ENCODE results near the gene SDCBP2. TPM values are rescaled to one million over a fixed set of nuclear protein-coding genes. Genes with fewer than 3 reads are reported as not detected.

The SDCBP2 gene
- polyA plus RNA-seq, 1 donor from 2014 or later: 0.91 TPM

DNA sequence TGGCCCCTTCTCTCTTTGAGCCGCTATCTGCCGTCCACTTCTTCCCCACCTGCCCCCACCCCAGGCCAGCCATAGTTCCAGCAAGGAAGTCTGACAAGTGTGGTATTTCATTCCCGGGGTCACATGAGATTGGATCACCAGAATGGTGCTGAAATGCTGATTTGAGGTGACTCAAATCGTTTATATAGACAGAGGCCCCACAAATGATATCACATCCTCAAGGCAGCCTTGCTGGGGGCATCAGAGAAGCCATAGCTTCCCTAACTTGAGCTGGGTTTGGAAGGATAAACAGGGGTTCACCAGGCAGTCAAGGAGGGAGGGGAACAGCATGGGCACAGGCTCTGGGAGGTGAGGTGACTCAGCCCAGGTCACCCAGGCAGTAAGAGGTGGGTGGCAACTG, 9.9 kb downstream of the SDCBP2 start:
- Mint-ChIP-seq H3K27me3 (no peaks in the 10 kb centered on the region), H3K4me3 (no peak overlapping the region), H3K36me3 (peaks cover 1% of the 10 kb centered on the region), H3K27ac (peak overlapping the region in 2 of 3 donors; percentile 40 to 85), H3K9me3 (no peaks in the 10 kb centered on the region), H3K4me1 (peaks cover 0 to 3% (median 0%) of the 10 kb centered on the region in 3 donors)

GRCh38 chr20:1317545-1318255, 11.2 kb downstream of the SDCBP2 start:
- Mint-ChIP-seq H3K27ac (peak overlapping the region in 1 of 3 donors; percentile 14), H3K4me1 (peaks cover 0 to 3% (median 0%) of the 10 kb centered on the region in 3 donors), H3K4me3 (no peak overlapping the region), H3K36me3 (peaks cover 1% of the 10 kb centered on the region), H3K27me3 (no peaks in the 10 kb centered on the region), H3K9me3 (no peaks in the 10 kb centered on the region)

DNA sequence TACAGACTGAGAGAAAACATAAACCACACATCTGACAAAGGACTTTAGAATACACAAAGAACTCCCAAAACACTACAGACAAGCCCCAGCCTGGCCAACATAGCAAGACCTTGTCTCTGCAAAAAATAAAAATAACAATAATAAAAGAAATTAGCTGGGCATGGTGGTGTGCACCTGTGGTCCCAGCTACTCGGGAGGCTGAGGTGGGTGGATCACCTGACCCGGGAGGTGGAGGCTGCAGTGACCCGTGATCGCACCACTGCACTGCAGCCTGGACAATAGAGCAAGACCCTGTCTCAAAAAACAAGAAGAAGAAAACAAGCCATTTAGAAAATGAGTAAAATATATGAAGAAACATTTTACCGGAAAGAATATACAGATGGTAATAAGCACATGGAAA, 13.1 kb downstream of the SDCBP2 start:
- H3K4me1 Mint-ChIP-seq: peaks cover 0 to 3% (median 0%) of the 10 kb centered on the region in 3 donors
- no peak overlapping the region for H3K4me3 Mint-ChIP-seq
- no peaks in the 10 kb centered on the region for H3K9me3 Mint-ChIP-seq
- H3K27me3 Mint-ChIP-seq: peaks cover 3% of the 10 kb centered on the region
- no peak overlapping the region for H3K27ac Mint-ChIP-seq
- no peaks in the 10 kb centered on the region for H3K36me3 Mint-ChIP-seq

DNA sequence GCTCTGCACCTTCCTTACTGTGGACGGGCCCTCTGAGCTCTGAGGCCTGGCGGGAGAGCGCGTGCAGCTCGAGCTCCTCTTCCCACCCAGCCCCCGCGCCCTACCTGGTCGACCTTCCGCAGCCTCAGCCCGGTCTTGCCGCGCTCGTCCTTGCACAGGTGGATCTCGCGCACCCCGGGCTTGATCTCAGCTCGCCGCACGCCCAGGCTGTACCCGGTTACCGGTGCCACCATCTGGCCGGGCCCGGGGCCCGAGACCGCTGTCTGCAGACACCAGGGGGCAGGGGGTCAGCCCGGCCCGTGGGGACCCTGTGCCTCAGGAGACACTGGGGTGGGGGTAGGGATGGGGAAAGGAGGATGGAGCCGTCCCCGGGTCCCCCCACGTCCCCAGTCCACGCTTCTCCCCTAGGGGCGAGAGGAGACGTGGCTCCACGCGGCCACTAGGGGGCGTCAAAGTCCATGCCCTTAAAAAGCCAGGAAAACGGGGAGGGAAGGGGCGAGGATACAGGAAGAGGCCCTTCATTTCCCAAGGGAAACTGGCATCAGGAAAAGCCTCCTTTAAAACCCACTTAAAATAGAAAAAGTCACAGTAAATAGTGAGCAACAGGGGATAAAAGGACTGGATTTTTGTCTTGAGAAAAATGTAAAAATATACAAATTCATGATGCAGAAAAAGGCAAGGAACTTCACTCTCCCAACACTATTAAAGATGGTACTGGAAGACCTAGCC, 15.5 kb downstream of the SDCBP2 start:
- Mint-ChIP-seq H3K4me1 (peaks cover 0 to 3% (median 0%) of the 10 kb centered on the region in 3 donors), H3K36me3 (no peaks in the 10 kb centered on the region), H3K4me3 (no peak overlapping the region), H3K27ac (peak overlapping the region in 1 of 3 donors; percentile 53), H3K9me3 (no peaks in the 10 kb centered on the region), H3K27me3 (peaks cover 3% of the 10 kb centered on the region)

DNA sequence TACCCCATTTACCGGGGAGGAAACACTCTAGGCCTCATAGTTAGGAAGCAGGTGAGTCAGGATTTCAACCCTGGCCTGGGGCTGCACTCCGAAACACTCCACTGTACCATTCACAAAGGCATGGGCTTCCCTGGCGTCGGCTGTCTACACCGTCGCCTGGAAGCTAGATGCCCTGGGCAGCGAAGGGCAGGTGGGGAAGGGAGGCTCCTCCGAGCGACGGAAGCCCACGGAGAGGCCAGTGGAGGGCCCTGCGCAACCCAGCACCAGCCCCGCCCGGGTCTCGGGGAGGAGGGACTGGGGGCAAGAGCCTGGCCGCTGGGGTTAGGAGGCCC, 16.1 kb downstream of the SDCBP2 start:
- H3K4me3 Mint-ChIP-seq: no peak overlapping the region
- peaks cover 0 to 3% (median 0%) of the 10 kb centered on the region in 3 donors for H3K4me1 Mint-ChIP-seq
- no peaks in the 10 kb centered on the region for H3K36me3 Mint-ChIP-seq
- no peak overlapping the region for H3K27ac Mint-ChIP-seq
- H3K9me3 Mint-ChIP-seq: no peaks in the 10 kb centered on the region
- peaks cover 3% of the 10 kb centered on the region for H3K27me3 Mint-ChIP-seq

GRCh38 chr20:1312308-1312707, 16.6 kb downstream of the SDCBP2 start:
- H3K4me1 Mint-ChIP-seq: no peaks in the 10 kb centered on the region
- no peak overlapping the region for H3K4me3 Mint-ChIP-seq
- H3K27ac Mint-ChIP-seq: no peak overlapping the region
- H3K9me3 Mint-ChIP-seq: no peaks in the 10 kb centered on the region
- H3K36me3 Mint-ChIP-seq: no peaks in the 10 kb centered on the region
- H3K27me3 Mint-ChIP-seq: peaks cover 3% of the 10 kb centered on the region

- H3K4me3 Mint-ChIP-seq: no peak overlapping the region
- H3K4me1 Mint-ChIP-seq: peaks cover 0 to 1% (median 0%) of the 10 kb centered on the region in 3 donors
- no peaks in the 10 kb centered on the region for H3K36me3 Mint-ChIP-seq
- H3K9me3 Mint-ChIP-seq: no peaks in the 10 kb centered on the region
- no peak overlapping the region for H3K27ac Mint-ChIP-seq
- peaks cover 3% of the 10 kb centered on the region for H3K27me3 Mint-ChIP-seq
Observed at GRCh38 chr20:1310506-1311190, 18.3 kb downstream of the SDCBP2 start.

DNA sequence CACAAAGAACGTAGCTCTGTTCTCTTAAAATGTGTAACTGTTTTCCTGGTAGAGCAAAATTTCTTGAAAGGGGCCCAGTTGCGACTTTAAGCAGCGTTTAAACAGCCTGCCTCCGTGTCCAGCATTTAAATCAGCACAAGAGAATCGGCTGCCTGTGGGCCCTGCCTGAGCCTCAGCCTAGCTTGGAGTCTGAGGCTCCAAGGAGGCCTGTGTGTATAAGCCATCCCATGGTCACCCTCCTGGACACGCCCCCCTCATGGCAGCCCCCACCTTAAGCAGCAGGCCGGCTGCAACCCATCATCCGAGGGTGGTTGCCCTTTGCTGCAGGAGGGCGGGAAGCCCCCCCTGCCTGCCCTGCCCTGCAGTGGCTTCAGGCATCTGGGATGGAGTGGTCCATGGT, 18.9 kb downstream of the SDCBP2 start:
- H3K9me3 Mint-ChIP-seq: no peaks in the 10 kb centered on the region
- H3K27ac Mint-ChIP-seq: no peak overlapping the region
- peaks cover 0 to 1% (median 0%) of the 10 kb centered on the region in 3 donors for H3K4me1 Mint-ChIP-seq
- H3K27me3 Mint-ChIP-seq: peaks cover 3% of the 10 kb centered on the region
- H3K36me3 Mint-ChIP-seq: no peaks in the 10 kb centered on the region
- H3K4me3 Mint-ChIP-seq: no peak overlapping the region

DNA sequence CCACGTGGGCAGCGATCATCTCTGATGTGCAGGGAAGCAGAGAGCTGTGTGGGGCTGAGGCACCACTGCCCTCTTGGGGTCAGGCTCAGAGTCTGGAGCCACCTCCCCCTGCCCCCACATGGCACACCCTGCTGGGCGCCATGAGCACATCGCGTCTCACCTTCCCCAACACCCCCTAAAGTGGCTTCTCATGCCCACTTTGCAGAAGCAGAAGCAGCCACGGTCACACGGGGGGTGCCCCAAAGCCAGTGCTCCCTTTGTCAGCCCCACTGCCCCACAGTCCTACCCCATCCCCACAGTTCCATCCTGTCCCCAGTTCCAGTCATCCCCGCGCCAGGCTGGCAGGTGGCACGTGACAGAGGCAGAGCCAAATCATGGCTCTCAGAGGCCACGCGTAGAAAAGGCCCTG, 19.5 kb downstream of the SDCBP2 start:
- no peaks in the 10 kb centered on the region for H3K9me3 Mint-ChIP-seq
- H3K27ac Mint-ChIP-seq: no peak overlapping the region
- H3K36me3 Mint-ChIP-seq: no peaks in the 10 kb centered on the region
- H3K4me3 Mint-ChIP-seq: no peak overlapping the region
- H3K4me1 Mint-ChIP-seq: peaks cover 0 to 1% (median 0%) of the 10 kb centered on the region in 3 donors
- H3K27me3 Mint-ChIP-seq: peaks cover 3% of the 10 kb centered on the region

DNA sequence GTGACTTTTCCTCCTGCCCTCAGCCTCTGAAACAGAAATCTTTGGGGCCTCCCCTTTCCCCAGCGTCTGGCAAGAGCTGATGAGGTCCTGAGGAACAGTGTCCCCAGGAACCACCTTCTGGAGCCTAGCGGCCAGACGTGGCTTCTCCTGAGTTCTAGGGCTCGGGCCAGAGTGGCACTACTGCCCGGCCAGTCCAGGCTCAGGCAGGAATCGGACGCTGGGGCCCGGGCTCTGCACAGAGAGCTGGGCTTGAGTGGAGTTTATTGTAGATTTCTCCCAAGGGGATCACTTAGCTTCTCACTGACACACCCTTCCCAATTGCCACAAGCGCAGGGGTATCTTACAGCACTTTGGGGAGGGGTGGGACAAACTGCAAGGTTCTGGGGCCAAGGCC, 20.2 kb downstream of the SDCBP2 start:
- Mint-ChIP-seq H3K27me3 (peaks cover 3% of the 10 kb centered on the region), H3K4me1 (peaks cover 0 to 1% (median 0%) of the 10 kb centered on the region in 3 donors), H3K4me3 (peak overlapping the region in 1 of 4 donors; percentile 49), H3K36me3 (no peaks in the 10 kb centered on the region), H3K9me3 (no peaks in the 10 kb centered on the region), H3K27ac (no peak overlapping the region)

GRCh38 chr20:1308067-1308701, 20.8 kb downstream of the SDCBP2 start:
- Mint-ChIP-seq H3K4me3 (peak overlapping the region in 1 of 4 donors; percentile 49), H3K9me3 (no peaks in the 10 kb centered on the region), H3K27ac (no peak overlapping the region), H3K27me3 (peaks cover 3% of the 10 kb centered on the region), H3K36me3 (no peaks in the 10 kb centered on the region), H3K4me1 (peaks cover 0 to 1% (median 0%) of the 10 kb centered on the region in 3 donors)

- Mint-ChIP-seq H3K9me3 (no peaks in the 10 kb centered on the region), H3K27me3 (peaks cover 3% of the 10 kb centered on the region), H3K4me1 (peaks cover 0 to 2% (median 1%) of the 10 kb centered on the region in 3 donors), H3K36me3 (no peaks in the 10 kb centered on the region), H3K27ac (peak overlapping the region in 1 of 3 donors; percentile 92), H3K4me3 (no peak overlapping the region)
Observed at GRCh38 chr20:1307571-1307971, 21.4 kb downstream of the SDCBP2 start.

DNA sequence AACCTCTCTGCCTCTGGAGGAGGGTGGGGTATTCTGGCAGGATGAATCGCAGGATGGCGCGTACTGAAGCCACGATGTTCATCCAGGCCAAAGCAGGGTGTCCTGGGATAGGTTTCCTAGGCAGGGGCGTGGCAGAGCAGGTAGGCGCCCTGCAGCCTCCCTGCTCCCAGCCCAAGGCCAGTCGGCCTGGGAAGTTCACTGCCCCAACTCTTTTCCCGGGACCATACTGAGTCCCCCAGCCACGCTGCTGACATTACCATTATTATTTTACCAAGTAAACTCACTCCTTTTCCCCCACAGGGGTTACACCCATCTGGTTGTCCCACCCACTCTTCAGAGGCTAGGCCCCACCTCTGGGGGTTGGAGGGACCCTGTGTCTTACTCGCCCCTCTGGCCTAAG, 21.8 kb downstream of the SDCBP2 start:
- Mint-ChIP-seq H3K4me3 (no peak overlapping the region), H3K36me3 (no peaks in the 10 kb centered on the region), H3K9me3 (no peaks in the 10 kb centered on the region), H3K27ac (peak overlapping the region in 1 of 3 donors; percentile 92), H3K4me1 (peaks cover 0 to 2% (median 1%) of the 10 kb centered on the region in 3 donors), H3K27me3 (peaks cover 1% of the 10 kb centered on the region)

- Mint-ChIP-seq H3K4me3 (no peak overlapping the region), H3K27me3 (no peaks in the 10 kb centered on the region), H3K4me1 (peaks cover 0 to 2% (median 1%) of the 10 kb centered on the region in 3 donors), H3K27ac (no peak overlapping the region), H3K9me3 (no peaks in the 10 kb centered on the region), H3K36me3 (no peaks in the 10 kb centered on the region)
Observed at GRCh38 chr20:1306316-1307135, 22.4 kb downstream of the SDCBP2 start.
